ENCODE measurements around the gene HLA-F. TPM values are rescaled to one million over a fixed set of nuclear protein-coding genes. Genes with fewer than 3 reads are reported as not detected.

Gene HLA-F
- total RNA-seq, 3 donors from 2014 or later (not counting 1 experiment from before 2014, with no cell fraction given) = 1,031 to 1,621 (median 1,125) TPM

DNA sequence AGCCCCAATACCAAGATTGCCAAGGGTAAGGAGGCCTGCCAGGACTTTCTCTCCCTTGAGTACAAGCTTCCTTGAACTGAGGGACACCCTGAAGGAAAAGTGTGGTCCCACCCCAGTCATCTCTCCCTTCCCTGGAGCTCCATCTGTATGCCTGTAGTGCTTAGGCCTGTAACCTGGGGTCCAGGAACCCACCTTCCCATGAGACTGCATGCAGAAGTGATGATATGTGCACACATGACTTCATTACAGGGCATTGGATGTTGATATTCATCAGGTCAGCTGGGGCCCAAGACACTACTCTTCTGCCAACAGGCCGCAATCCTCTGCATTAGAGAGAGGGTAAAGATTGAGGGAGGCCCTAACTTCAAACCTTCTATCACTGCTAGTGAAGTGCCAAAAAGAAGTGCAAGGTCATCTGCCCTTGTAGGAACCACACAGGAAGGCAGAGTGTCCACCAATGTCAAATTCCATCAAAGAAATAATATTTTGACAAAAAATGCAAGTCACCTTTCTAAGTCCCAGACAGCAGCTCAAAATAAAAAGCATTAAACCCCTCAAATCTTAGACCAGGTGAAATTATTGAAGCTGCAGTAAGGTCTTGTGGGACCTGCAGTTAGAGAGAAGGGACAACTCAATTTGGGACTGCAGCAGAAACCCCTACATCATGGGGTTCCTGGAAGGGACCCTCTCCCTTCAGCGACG lies 5.1 kb downstream of the HLA-F start:
- Mint-ChIP-seq H3K27me3 (ENCODE audit: low read depth in 2 of 2) (no peaks in the 10 kb centered on the region), H3K9me3 (no peaks in the 10 kb centered on the region), H3K36me3 (peaks cover 28% of the 10 kb centered on the region), H3K27ac (peak overlapping the region; percentile 79 to 94), H3K4me1 (peaks cover 63 to 71% of the 10 kb centered on the region in 2 donors), H3K4me3 (peak overlapping the region; percentile 94)
- WGBS (ENCODE audit: insufficient coverage) = 80% methylated on average over 1 of the region's 3 CpGs
- intact Hi-C loops (cut with micrococcal nuclease) = loop anchor here (10.0 kb wide), 1 partner anchor 216 kb away; the partner anchor contains the start of gene HLA-A
- Histone ChIP-seq H3K4me3 (ENCODE audit: low read length) (no peak overlapping the region), H3K27ac (ENCODE audit: low read length) (peak overlapping the region; percentile 12), H3K36me3 (ENCODE audit: control insufficient read depth, insufficient read depth, low read length) (peaks cover 42% of the 10 kb centered on the region), H3K4me1 (ENCODE audit: control insufficient read depth, insufficient read depth, low read length) (peaks cover 49% of the 10 kb centered on the region), H3K9me3 (ENCODE audit: control insufficient read depth, insufficient read depth, low read length) (no peaks in the 10 kb centered on the region), H3K27me3 (ENCODE audit: control insufficient read depth, insufficient read depth, low read length) (no peaks in the 10 kb centered on the region)
- no peak for ATAC-seq
- TF ChIP-seq, protein P1, sequence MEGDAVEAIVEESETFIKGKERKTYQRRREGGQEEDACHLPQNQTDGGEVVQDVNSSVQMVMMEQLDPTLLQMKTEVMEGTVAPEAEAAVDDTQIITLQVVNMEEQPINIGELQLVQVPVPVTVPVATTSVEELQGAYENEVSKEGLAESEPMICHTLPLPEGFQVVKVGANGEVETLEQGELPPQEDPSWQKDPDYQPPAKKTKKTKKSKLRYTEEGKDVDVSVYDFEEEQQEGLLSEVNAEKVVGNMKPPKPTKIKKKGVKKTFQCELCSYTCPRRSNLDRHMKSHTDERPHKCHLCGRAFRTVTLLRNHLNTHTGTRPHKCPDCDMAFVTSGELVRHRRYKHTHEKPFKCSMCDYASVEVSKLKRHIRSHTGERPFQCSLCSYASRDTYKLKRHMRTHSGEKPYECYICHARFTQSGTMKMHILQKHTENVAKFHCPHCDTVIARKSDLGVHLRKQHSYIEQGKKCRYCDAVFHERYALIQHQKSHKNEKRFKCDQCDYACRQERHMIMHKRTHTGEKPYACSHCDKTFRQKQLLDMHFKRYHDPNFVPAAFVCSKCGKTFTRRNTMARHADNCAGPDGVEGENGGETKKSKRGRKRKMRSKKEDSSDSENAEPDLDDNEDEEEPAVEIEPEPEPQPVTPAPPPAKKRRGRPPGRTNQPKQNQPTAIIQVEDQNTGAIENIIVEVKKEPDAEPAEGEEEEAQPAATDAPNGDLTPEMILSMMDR (IDR thresholded peaks at IDR 0.05) = no peak
- DNase-seq = peak in 1 of 2 donors; percentile 47

GRCh38 chr6:29728875-29729270 lies 5.6 kb downstream of the HLA-F start:
- H3K9me3 Mint-ChIP-seq = no peaks in the 10 kb centered on the region
- DNase-seq (peak in 1 of 2 donors; percentile 60), ATAC-seq (no peak)
- peaks cover 64 to 71% of the 10 kb centered on the region in 2 donors for H3K4me1 Mint-ChIP-seq
- peak overlapping the region; percentile 94 for H3K4me3 Mint-ChIP-seq
- intact Hi-C loops (cut with micrococcal nuclease) = loop anchor here (10.0 kb wide), 1 partner anchor 216 kb away; the partner anchor contains the start of gene HLA-A
- Histone ChIP-seq H3K27me3 (ENCODE audit: control insufficient read depth, insufficient read depth, low read length) (no peaks in the 10 kb centered on the region), H3K4me1 (ENCODE audit: control insufficient read depth, insufficient read depth, low read length) (peaks cover 49% of the 10 kb centered on the region), H3K9me3 (ENCODE audit: control insufficient read depth, insufficient read depth, low read length) (no peaks in the 10 kb centered on the region), H3K36me3 (ENCODE audit: control insufficient read depth, insufficient read depth, low read length) (peaks cover 42% of the 10 kb centered on the region), H3K4me3 (ENCODE audit: low read length) (no peak overlapping the region), H3K27ac (ENCODE audit: low read length) (no peak overlapping the region)
- TF ChIP-seq, protein P1 (IDR thresholded peaks at IDR 0.05) = no peak
- no peaks in the 10 kb centered on the region for H3K27me3 Mint-ChIP-seq (ENCODE audit: low read depth in 2 of 2)
- H3K27ac Mint-ChIP-seq = peak overlapping the region; percentile 79 to 94
- peaks cover 28% of the 10 kb centered on the region for H3K36me3 Mint-ChIP-seq

GRCh38 chr6:29729774-29730328 lies 6.6 kb downstream of the HLA-F start:
- no peaks in the 10 kb centered on the region for H3K9me3 Mint-ChIP-seq
- H3K27me3 Mint-ChIP-seq (ENCODE audit: low read depth in 2 of 2) = no peaks in the 10 kb centered on the region
- WGBS (ENCODE audit: insufficient coverage) = 90% methylated on average over 6 of the region's 6 CpGs
- Histone ChIP-seq H3K4me3 (ENCODE audit: low read length) (no peak overlapping the region), H3K27me3 (ENCODE audit: control insufficient read depth, insufficient read depth, low read length) (no peaks in the 10 kb centered on the region), H3K9me3 (ENCODE audit: control insufficient read depth, insufficient read depth, low read length) (no peaks in the 10 kb centered on the region), H3K4me1 (ENCODE audit: control insufficient read depth, insufficient read depth, low read length) (peaks cover 42% of the 10 kb centered on the region), H3K36me3 (ENCODE audit: control insufficient read depth, insufficient read depth, low read length) (peaks cover 33% of the 10 kb centered on the region), H3K27ac (ENCODE audit: low read length) (peak overlapping the region; percentile 34)
- intact Hi-C loops (cut with micrococcal nuclease) = loop anchor here (10.0 kb wide), 1 partner anchor 215 kb away; the partner anchor contains the start of gene HLA-A
- TF ChIP-seq, protein P1 (IDR thresholded peaks at IDR 0.05) = no peak
- H3K4me3 Mint-ChIP-seq = peak overlapping the region; percentile 53
- H3K27ac Mint-ChIP-seq = peak overlapping the region; percentile 69 to 79
- peaks cover 66 to 71% of the 10 kb centered on the region in 2 donors for H3K4me1 Mint-ChIP-seq
- DNase-seq = no peak
- ATAC-seq = no peak
- peaks cover 28% of the 10 kb centered on the region for H3K36me3 Mint-ChIP-seq

All from natural killer cell (primary cell).